PC-3 (cell line): Measurements from ENCODE around the gene TMTC1.

Source experiments
- EZH2 ChIP-seq: fragments of 300-600 bp; sonication (generic); IDR thresholded peaks from one replicate; pipeline ENCODE4 v1.6.1; 2017; ENCODE audit warnings: antibody characterized with exemption, mild to moderate bottlenecking, low read length; ENCODE audit not compliant: unreplicated experiment
- EZH2phosphoT487 ChIP-seq: fragments of 300-600 bp; sonication (generic); IDR thresholded peaks from 2 replicates; pipeline ENCODE4 v1.6.1; 2018; ENCODE audit warnings: mild to moderate bottlenecking, antibody characterized with exemption, low read length, borderline replicate concordance
- TF ChIP-seq, protein P1 (sequence below): fragments of 300-600 bp; sonication (generic); conservative IDR thresholded peaks from 2 replicates; pipeline ENCODE4 v1.5.1; 2017; ENCODE audit warnings: antibody characterized with exemption, low read depth, mild to moderate bottlenecking, low read length

GRCh38 chr12:29688914-29689313 lies 94.8 kb downstream of the TMTC1 start:
- TF ChIP-seq, protein P1, sequence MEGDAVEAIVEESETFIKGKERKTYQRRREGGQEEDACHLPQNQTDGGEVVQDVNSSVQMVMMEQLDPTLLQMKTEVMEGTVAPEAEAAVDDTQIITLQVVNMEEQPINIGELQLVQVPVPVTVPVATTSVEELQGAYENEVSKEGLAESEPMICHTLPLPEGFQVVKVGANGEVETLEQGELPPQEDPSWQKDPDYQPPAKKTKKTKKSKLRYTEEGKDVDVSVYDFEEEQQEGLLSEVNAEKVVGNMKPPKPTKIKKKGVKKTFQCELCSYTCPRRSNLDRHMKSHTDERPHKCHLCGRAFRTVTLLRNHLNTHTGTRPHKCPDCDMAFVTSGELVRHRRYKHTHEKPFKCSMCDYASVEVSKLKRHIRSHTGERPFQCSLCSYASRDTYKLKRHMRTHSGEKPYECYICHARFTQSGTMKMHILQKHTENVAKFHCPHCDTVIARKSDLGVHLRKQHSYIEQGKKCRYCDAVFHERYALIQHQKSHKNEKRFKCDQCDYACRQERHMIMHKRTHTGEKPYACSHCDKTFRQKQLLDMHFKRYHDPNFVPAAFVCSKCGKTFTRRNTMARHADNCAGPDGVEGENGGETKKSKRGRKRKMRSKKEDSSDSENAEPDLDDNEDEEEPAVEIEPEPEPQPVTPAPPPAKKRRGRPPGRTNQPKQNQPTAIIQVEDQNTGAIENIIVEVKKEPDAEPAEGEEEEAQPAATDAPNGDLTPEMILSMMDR = no peak
- TF ChIP-seq EZH2phosphoT487 (no peak), EZH2 (no peak)
